IMR-90 (cell line): ENCODE results near the gene TMEM271. TPM values are rescaled to one million over a fixed set of nuclear protein-coding genes. Genes with fewer than 3 reads are reported as not detected.

Experiments used
- ATAC-seq: fragments of 200-7000 bp; cut with Tn5 transposase; 2 replicates; pipeline ENCODE4 v1.9.1; 2020; ENCODE audit warnings: low read depth, mild to moderate bottlenecking, moderate library complexity
- BruUV-seq: library from RNA; stranded (reverse); fragments of 400-500 nt; replicated peaks from 2 replicates; lab custom pipeline; 2021; lab: Mats Ljungman, UMichigan
- CTCF ChIA-PET: fragments of 300-600 bp; formaldehyde crosslinking; extraction: SDS; loops from one replicate; lab custom pipeline; 2021; ENCODE audit warnings: antibody characterized with exemption; lab: Yijun Ruan, JAX
- POLR2A ChIA-PET: fragments of 300-600 bp; sonication (Branson Sonifier 250); formaldehyde crosslinking; loops from one replicate; lab custom pipeline; 2022; ENCODE audit warnings: antibody characterized with exemption; ENCODE audit not compliant: unreplicated experiment; lab: Charles Lee
- DNase-seq: peaks from one replicate; pipeline ENCODE4 v3.0.0; 2013
- H2AFZ ChIP-seq: replicated peaks from 2 replicates; pipeline ENCODE3; 2013; ENCODE audit warnings: low read length, mild to moderate bottlenecking; ENCODE audit not compliant: poor library complexity
- H2AK5ac ChIP-seq: 2 replicates; pipeline ENCODE4 v1.6.1; 2013; ENCODE audit warnings: low read depth, low read length, inconsistent platforms
- H2AK9ac ChIP-seq: replicated peaks from 2 replicates; pipeline ENCODE3; 2013; ENCODE audit warnings: mild to moderate bottlenecking, low read depth, low read length, moderate library complexity; ENCODE audit not compliant: poor library complexity
- H2BK120ac ChIP-seq: 2 replicates; pipeline ENCODE4 v1.6.1; 2013; ENCODE audit warnings: low read depth, low read length, inconsistent platforms
- H2BK15ac ChIP-seq: 3 replicates; pipeline ENCODE4 v1.6.1; 2013; ENCODE audit warnings: low read depth, low read length, inconsistent platforms
- H2BK20ac ChIP-seq: 2 replicates; pipeline ENCODE4 v1.6.1; 2013; ENCODE audit warnings: low read depth, mild to moderate bottlenecking, inconsistent platforms, low read length, moderate library complexity
- H2BK5ac ChIP-seq: 2 replicates; pipeline ENCODE4 v1.6.1; 2013; ENCODE audit warnings: mild to moderate bottlenecking, low read depth, low read length, inconsistent platforms; ENCODE audit not compliant: poor library complexity, severe bottlenecking
- H3K14ac ChIP-seq: replicated peaks from 2 replicates; pipeline ENCODE4 v1.6.1; 2013; ENCODE audit warnings: low read depth, low read length, inconsistent platforms
- H3K18ac ChIP-seq: 2 replicates; pipeline ENCODE4 v1.6.1; 2013; ENCODE audit warnings: low read depth, low read length, control low read depth
- H3K23ac ChIP-seq: 2 replicates; pipeline ENCODE4 v1.6.1; 2013; ENCODE audit warnings: low read depth, low read length, inconsistent platforms
- H3K27ac ChIP-seq: 2 replicates; pipeline ENCODE4 v1.5.1; 2013; ENCODE audit warnings: mild to moderate bottlenecking, control low read depth, low read length; ENCODE audit not compliant: insufficient read depth
- H3K27me3 ChIP-seq: 2 replicates; pipeline ENCODE4 v1.6.1; 2013; ENCODE audit warnings: low read length; ENCODE audit not compliant: control insufficient read depth, insufficient read depth
- H3K36me3 ChIP-seq: 2 replicates; pipeline ENCODE4 v1.6.1; 2013; ENCODE audit warnings: low read length, mixed read lengths; ENCODE audit not compliant: control insufficient read depth, insufficient read depth
- H3K4ac ChIP-seq: 2 replicates; pipeline ENCODE4 v1.6.1; 2013; ENCODE audit warnings: low read depth, low read length, inconsistent platforms
- H3K4me1 ChIP-seq: 2 replicates; pipeline ENCODE4 v1.6.1; 2013; ENCODE audit warnings: low read length, mixed read lengths; ENCODE audit not compliant: control insufficient read depth, insufficient read depth
- H3K4me2 ChIP-seq: 2 replicates; pipeline ENCODE4 v1.6.1; 2013; ENCODE audit warnings: low read depth, mild to moderate bottlenecking, control low read depth, low read length, moderate library complexity
- H3K4me3 ChIP-seq: 2 replicates; pipeline ENCODE4 v1.5.1; 2013; ENCODE audit warnings: low read depth, mild to moderate bottlenecking, control low read depth, low read length, moderate library complexity; ENCODE audit not compliant: insufficient read depth
- H3K56ac ChIP-seq: 2 replicates; pipeline ENCODE4 v1.6.1; 2013; ENCODE audit warnings: low read length, inconsistent platforms; ENCODE audit not compliant: insufficient read depth; ENCODE audit errors: extremely low read depth
- H3K79me1 ChIP-seq, 2 experiments: 2 replicates each; pipeline ENCODE4 v1.6.1; 2013; ENCODE audit warnings: low read length in 2 of 2, inconsistent platforms in 1 of 2, low read depth in 1 of 2
- H3K9ac ChIP-seq: 2 replicates; pipeline ENCODE4 v1.6.1; 2013; ENCODE audit warnings: low read depth, low read length, control low read depth
- H3K9me1 ChIP-seq: 2 replicates; pipeline ENCODE4 v1.6.1; 2013; ENCODE audit warnings: low read length, inconsistent platforms; ENCODE audit not compliant: insufficient read depth
- H3K9me3 ChIP-seq: 2 replicates; pipeline ENCODE4 v1.6.1; 2013; ENCODE audit warnings: low read length; ENCODE audit not compliant: control insufficient read depth, insufficient read depth
- H4K20me1 ChIP-seq: 2 replicates; pipeline ENCODE4 v1.6.1; 2013; ENCODE audit warnings: low read length, inconsistent platforms; ENCODE audit not compliant: insufficient read depth
- H4K5ac ChIP-seq: 2 replicates; pipeline ENCODE4 v1.6.1; 2013; ENCODE audit warnings: mild to moderate bottlenecking, low read depth, low read length, control low read depth
- H4K8ac ChIP-seq, 2 experiments: 2 replicates each; pipeline ENCODE4 v1.6.1; 2013; ENCODE audit warnings: low read depth in 2 of 2, low read length in 2 of 2, control low read depth in 1 of 2, inconsistent platforms in 1 of 2
- H4K91ac ChIP-seq: 2 replicates; pipeline ENCODE4 v1.6.1; 2013; ENCODE audit warnings: low read depth, low read length, inconsistent platforms; ENCODE audit not compliant: insufficient read depth
- MAFK ChIP-seq: IDR thresholded peaks from 2 replicates; pipeline ENCODE4 v1.6.1; 2012; ENCODE audit warnings: low read depth, low read length, improper control_type of control experiment
- WGBS, 2 experiments: methylation state at CpG; one replicate each; pipeline versions ENCODE4 v1.1.5 to v1.1.7; 2013; ENCODE audit warnings: missing lambda C conversion rate in 2 of 2; ENCODE audit not compliant: insufficient read length in 1 of 2; ENCODE audit errors: extremely low coverage in 2 of 2; 5-methylcytosine and 5-hydroxymethylcytosine counted together
- dilution Hi-C: fragments of 300-500 bp; cut with HindIII; formaldehyde crosslinking; loops from one replicate; pipeline ENCODE4 v1.14.3; 2018; ENCODE audit warnings: low sequenced_read_pairs; ENCODE audit not compliant: unreplicated experiment
- in situ Hi-C: fragments of 300-500 bp; cut with MboI; formaldehyde crosslinking; loops from 3 replicates; pipeline ENCODE4 v1.14.3; 2019; ENCODE audit warnings: low sequenced_read_pairs, inconsistent platforms, mixed read lengths
- intact Hi-C: fragments of 100-400 bp; cut with micrococcal nuclease; formaldehyde crosslinking; loops from 2 replicates; pipeline ENCODE4 v1.10.0; 2022
- polyA plus RNA-seq, 3 experiments: library from polyadenylated mRNA; depleted of rRNA; stranded (reverse); fragments of >200 nt; gene quantifications; 2 replicates each; pipeline ENCODE4 v1.2.3, GENCODE V29; 2012; ENCODE audit warnings: low replicate concordance in 1 of 3
- total RNA-seq: library from RNA; depleted of rRNA; stranded (reverse); fragments of >200 nt; gene quantifications from 2 replicates; pipeline ENCODE4 v1.2.3, GENCODE V29; 2012

The TMEM271 gene
- total and polyA plus RNA-seq, 2 of the 4 experiments (the other 2 are of a cell fraction), result not detected

- Histone ChIP-seq H3K9me1 (no peaks in the 10 kb centered on the region), H3K9me3 (peaks cover 7% of the 10 kb centered on the region), H3K18ac (no peak overlapping the region), H3K27me3 (no peaks in the 10 kb centered on the region), H3K4ac (no peak overlapping the region), H4K5ac (no peak overlapping the region), H2BK120ac (no peak overlapping the region), H4K91ac (no peak overlapping the region), H2AFZ (no peak overlapping the region), H3K56ac (no peak overlapping the region), H3K4me3 (no peak overlapping the region), H3K23ac (no peak overlapping the region), H2BK5ac (no peak overlapping the region), H4K20me1 (no peaks in the 10 kb centered on the region), H3K79me1 (no peaks in the 10 kb centered on the region), H2AK9ac (peak overlapping the region; percentile 48), H3K14ac (no peak overlapping the region), H4K8ac (no peak overlapping the region), H2BK15ac (no peak overlapping the region), H3K27ac (no peak overlapping the region), H3K4me2 (no peak overlapping the region), H3K4me1 (no peaks in the 10 kb centered on the region), H2BK20ac (no peak overlapping the region), H3K9ac (no peak overlapping the region), H2AK5ac (no peak overlapping the region), H3K36me3 (no peaks in the 10 kb centered on the region)
- WGBS, 2 experiments, result 26% methylated on average over 7 of the region's 8 CpGs; no CpG with 5 or more reads in 1 of the 2 experiments
- ChIA-PET CTCF (no interaction called here), POLR2A (no interaction called here)
- intact Hi-C loops, result no loop called here
- no peak for TF ChIP-seq MAFK
- no TSS peak for BruUV-seq
- ATAC-seq (0 out of 2 replicates have a peak, but pooled peaks have one; percentile 24), DNase-seq (no peak)
- dilution Hi-C loops, result no loop called here
- in situ Hi-C loops, result no loop called here
Measured at GRCh38 chr4:602559-602942, 26.5 kb upstream of the TMEM271 start.
